Measurements from ENCODE around the gene CAPZB.

- no peak for TF ChIP-seq CTCF (IDR thresholded peaks at IDR 0.05)
- TF ChIP-seq POLR2A (IDR thresholded peaks at IDR 0.05), result no peak
These were observed 2.8 kb upstream of the CAPZB start for GRCh38 chr1:19488136-19488535.

Data from lower leg skin (tissue), 3 donors.